Left cardiac atrium (tissue), 4 donors: ENCODE results near the gene ST6GALNAC6. TPM values are rescaled to one million over a fixed set of nuclear protein-coding genes. Genes with fewer than 3 reads are reported as not detected.

ENCODE experiments used
- ATAC-seq, 2 donors: fragments of 200-7000 bp; cut with Tn5 transposase; one replicate each; pipeline ENCODE4 v1.9.1; 2020; ENCODE audit warnings: mild to moderate bottlenecking in 2 of 2, moderate library complexity in 2 of 2
- DNase-seq: peaks from one replicate; pipeline ENCODE4 v3.0.0-alpha.2; 2020
- intact Hi-C, 2 donors: fragments of 100-400 bp; cut with DNase I; formaldehyde crosslinking; loops; one replicate each; pipeline versions ENCODE4 v1.14.1 to v1.15.1; 2022 to 2023
- total RNA-seq, 2 donors: library from RNA; stranded (reverse); fragmentation: NEBNext Ultra II Directional; extraction: Animal tissue kit (Norgen Biotek cat#: 25700); gene quantifications; one replicate each; pipeline ENCODE4 v1.2.1, GENCODE V29; 2021
- donor health status: DM: no; HTN: yes; CAD: no.
- donor health status: DM: no; HTN: yes; CAD: no; lungs with severe emphysema.
- donor health status: DM: yes; HTN: yes; CAD: no.
- donor health status: Dilated cardiomyopathy.

Gene ST6GALNAC6
- total RNA-seq, 2 donors from 2014 or later = 56.7 to 71.7 TPM

GRCh38 chr9:127921557-127922120, 22.2 kb upstream of the ST6GALNAC6 start:
- intact Hi-C loops = loop anchor here (2.0 to 5.0 kb wide), 3 partner anchors 184 to 331 kb away; partner anchors contain the start of gene TOR2A (in 1 of the 2)
- ATAC-seq = peak; percentile 11 to 16
- peak; percentile 83 for DNase-seq

GRCh38 chr9:127920794-127921193, 21.4 kb upstream of the ST6GALNAC6 start:
- no peak for DNase-seq

GRCh38 chr9:127919253-127919815, 19.9 kb upstream of the ST6GALNAC6 start:
- ATAC-seq (peak; percentile 10 to 70), DNase-seq (peak; percentile 94)
- intact Hi-C loops = loop anchor here in 1 of 2 donors (5.0 kb wide), 2 partner anchors 42 to 182 kb away; partner anchors contain the start of genes AK1 and TOR2A

More at GRCh38 chr9:127920794-127921193, 21.4 kb upstream of the ST6GALNAC6 start:
- intact Hi-C loops = loop anchor here (2.0 to 5.0 kb wide), 3 partner anchors 183 to 330 kb away; partner anchors contain the start of gene TOR2A (in 1 of the 2)
- ATAC-seq = no peak

- DNase-seq (peak; percentile 69), ATAC-seq (no peak)
- intact Hi-C loops = loop anchor here in 1 of 2 donors (5.0 kb wide), 2 partner anchors 41 to 181 kb away; partner anchors contain the start of genes AK1 and TOR2A
Observed at GRCh38 chr9:127918183-127919107, 19.0 kb upstream of the ST6GALNAC6 start.

- DNase-seq = peak; percentile 27
- ATAC-seq = no peak
- intact Hi-C loops = loop anchor here in 1 of 2 donors (5.0 kb wide), 2 partner anchors 40 to 180 kb away; partner anchors contain the start of genes AK1 and TOR2A
Observed at GRCh38 chr9:127917603-127918002, 18.2 kb upstream of the ST6GALNAC6 start.

- peak; percentile 94 for ATAC-seq
- intact Hi-C loops = loop anchor here in 1 of 2 donors (5.0 kb wide), 2 partner anchors 40 to 180 kb away; partner anchors contain the start of genes AK1 and TOR2A
- peak; percentile 94 for DNase-seq
Observed at GRCh38 chr9:127916720-127917581, 17.5 kb upstream of the ST6GALNAC6 start, which contains the start of gene ST6GALNAC4. Gene ST6GALNAC4, minus strand, starts transcription at chr9:127917041. Its CDS starts 622 bp downstream, at chr9:127916419.

- peak; percentile 0 to 2 for ATAC-seq
- DNase-seq = peak; percentile 26
- intact Hi-C loops = loop anchor here in 1 of 2 donors (5.0 kb wide), 2 partner anchors 39 to 179 kb away; partner anchors contain the start of genes AK1 and TOR2A
Observed at GRCh38 chr9:127915801-127916719, 16.7 kb upstream of the ST6GALNAC6 start.

GRCh38 chr9:127915325-127915752, 15.9 kb upstream of the ST6GALNAC6 start:
- DNase-seq = peak; percentile 47
- intact Hi-C loops = loop anchor here in 1 of 2 donors (5.0 kb wide), 2 partner anchors 38 to 178 kb away; partner anchors contain the start of genes AK1 and TOR2A
- no peak for ATAC-seq

GRCh38 chr9:127913682-127914081, 14.3 kb upstream of the ST6GALNAC6 start:
- DNase-seq = no peak
- ATAC-seq = no peak
- intact Hi-C loops = no loop called here

- intact Hi-C loops = no loop called here
- DNase-seq (no peak), ATAC-seq (no peak)
Observed at GRCh38 chr9:127912882-127913281, 13.5 kb upstream of the ST6GALNAC6 start.

- intact Hi-C loops = no loop called here
- ATAC-seq = no peak
- DNase-seq = no peak
Observed at GRCh38 chr9:127912296-127912695, 12.9 kb upstream of the ST6GALNAC6 start.

GRCh38 chr9:127910613-127911205, 11.3 kb upstream of the ST6GALNAC6 start:
- intact Hi-C loops = no loop called here
- DNase-seq (no peak), ATAC-seq (no peak)

GRCh38 chr9:127909839-127910273, 10.5 kb upstream of the ST6GALNAC6 start:
- intact Hi-C loops = no loop called here
- ATAC-seq (no peak), DNase-seq (no peak)

GRCh38 chr9:127908660-127908926, 9.2 kb upstream of the ST6GALNAC6 start:
- intact Hi-C loops = no loop called here
- ATAC-seq (no peak), DNase-seq (no peak)

GRCh38 chr9:127907867-127908659, 8.7 kb upstream of the ST6GALNAC6 start:
- DNase-seq (no peak), ATAC-seq (no peak)
- intact Hi-C loops = no loop called here

- DNase-seq (no peak), ATAC-seq (peak; percentile 14 to 24)
- intact Hi-C loops = no loop called here
Observed at GRCh38 chr9:127905788-127906191, 6.4 kb upstream of the ST6GALNAC6 start.
